HepG2 (cell line): ENCODE results near the gene RERG. TPM values are rescaled to one million over a fixed set of nuclear protein-coding genes. Genes with fewer than 3 reads are reported as not detected.

Experiments used
- DNMT1 ChIP-seq: sonication (generic); formaldehyde crosslinking; IDR thresholded peaks from 2 replicates; pipeline ENCODE4 v1.5.1; 2020; ENCODE audit warnings: mild to moderate bottlenecking, missing genetic modification reagents
- FOXA3 ChIP-seq: IDR thresholded peaks from 2 replicates; pipeline ENCODE4 v1.6.1; 2016; ENCODE audit warnings: missing genetic modification reagents, missing compliant biosample characterization
- HDAC6 ChIP-seq: fragments of 200-600 bp; sonication (generic); IDR thresholded peaks from 2 replicates; pipeline ENCODE4 v1.7.0; 2017; ENCODE audit warnings: mild to moderate bottlenecking, antibody characterized with exemption, low read length, low read depth
- HNRNPLL ChIP-seq: fragments of 200-400 bp; formaldehyde crosslinking; IDR thresholded peaks from 2 replicates; pipeline ENCODE4 v1.6.1; 2017; ENCODE audit warnings: mild to moderate bottlenecking, low read depth, low read length; ENCODE audit not compliant: poor library complexity, severe bottlenecking
- ISL2 ChIP-seq: sonication (generic); formaldehyde crosslinking; IDR thresholded peaks from 2 replicates; pipeline ENCODE4 v1.5.0; 2020; ENCODE audit warnings: missing genetic modification reagents
- MAZ ChIP-seq, 2 experiments: sonication (generic) in 1 of 2; formaldehyde crosslinking in 1 of 2; IDR thresholded peaks; 2 replicates each; pipeline versions ENCODE4 v1.5.0 to v1.6.1; 2012 to 2020; ENCODE audit warnings: low read depth in 2 of 2, mild to moderate bottlenecking in 2 of 2, borderline replicate concordance in 1 of 2, improper control_type of control experiment in 1 of 2, low read length in 1 of 2, missing genetic modification reagents in 1 of 2, moderate library complexity in 1 of 2
- PTBP1 ChIP-seq: fragments of 200-400 bp; formaldehyde crosslinking; IDR thresholded peaks from 2 replicates; pipeline ENCODE4 v1.6.1; 2018; ENCODE audit warnings: low read length, low read depth; ENCODE audit not compliant: poor library complexity, severe bottlenecking
- SMC3 ChIP-seq: IDR thresholded peaks from 2 replicates; pipeline ENCODE4 v1.6.1; 2011; ENCODE audit warnings: low read length, improper control_type of control experiment
- THAP11 ChIP-seq: IDR thresholded peaks from 2 replicates; pipeline ENCODE4 v1.6.1; 2016; ENCODE audit warnings: missing biosample characterization, missing genetic modification reagents
- ZBTB38 ChIP-seq: sonication (generic); formaldehyde crosslinking; IDR thresholded peaks from 2 replicates; pipeline ENCODE4 v1.5.1; 2020; ENCODE audit warnings: mild to moderate bottlenecking, missing genetic modification reagents
- ZBTB7B ChIP-seq: sonication (generic); formaldehyde crosslinking; IDR thresholded peaks from 2 replicates; pipeline ENCODE4 v1.4.0; 2020; ENCODE audit warnings: missing genetic modification reagents
- ZMYM4 ChIP-seq: sonication (generic); formaldehyde crosslinking; IDR thresholded peaks from 2 replicates; pipeline ENCODE4 v1.8.1; 2023; ENCODE audit warnings: mild to moderate bottlenecking, missing genetic modification reagents
- ZNF318 ChIP-seq: sonication (generic); formaldehyde crosslinking; IDR thresholded peaks from 2 replicates; pipeline ENCODE4 v1.4.0; 2020; ENCODE audit warnings: mild to moderate bottlenecking, missing genetic modification reagents
- ZNF501 ChIP-seq: sonication (generic); formaldehyde crosslinking; IDR thresholded peaks from 2 replicates; pipeline ENCODE4 v1.5.1; 2020; ENCODE audit warnings: mild to moderate bottlenecking, moderate library complexity, missing genetic modification reagents
- ZNF629 ChIP-seq: sonication (generic); formaldehyde crosslinking; conservative IDR thresholded peaks from 2 replicates; pipeline ENCODE4 v1.5.0; 2020; ENCODE audit warnings: missing genetic modification reagents
- ZNF687 ChIP-seq: sonication (generic); formaldehyde crosslinking; IDR thresholded peaks from 2 replicates; pipeline ENCODE4 v1.5.1; 2020; ENCODE audit warnings: mild to moderate bottlenecking, missing genetic modification reagents, moderate library complexity
- polyA plus RNA-seq, 8 experiments: library from polyadenylated mRNA; depleted of rRNA in 3 of 8; stranded (reverse) in 7 of 8; unstranded in 1 of 8; fragments of >200 nt; fragmentation: Illumina TruSeq in 4 of 8; extraction: Trizol in 4 of 8; gene quantifications; 2 replicates each; pipeline versions ENCODE4 v1.2.1 to v1.2.3, GENCODE V29; 2011 to 2016; ENCODE audit warnings: low read depth in 4 of 8, missing spikeins in 1 of 8, mixed read lengths in 1 of 8; ENCODE audit not compliant: insufficient read depth in 1 of 8
- total RNA-seq, 5 experiments: library from RNA; depleted of rRNA; stranded (reverse); fragments of >200 nt; fragmentation: Illumina TruSeq; extraction: Trizol; gene quantifications; 2 replicates each; pipeline ENCODE4 v1.2.3, GENCODE V29; 2016; ENCODE audit warnings: low read depth in 1 of 5

RERG gene
- total and polyA plus RNA-seq, 2 of the 13 experiments (the other 11 are each of a cell fraction or from before 2014, with no cell fraction given), result not detected

- peak; percentile 53 for TF ChIP-seq HNRNPLL
- TF ChIP-seq ZBTB7B (CRISPR knock-in tag), result peak; percentile 80
- TF ChIP-seq ZNF687 (CRISPR knock-in tag), result peak; percentile 68
- TF ChIP-seq ZNF629 (CRISPR knock-in tag), result no peak
- peak; percentile 72; the same call in 1 of the 2 replicates for TF ChIP-seq ZNF501 (CRISPR knock-in tag)
- no peak for TF ChIP-seq HDAC6
- TF ChIP-seq THAP11, result peak; percentile 35; the same call in 1 of the 2 replicates
- TF ChIP-seq ZMYM4, result peak; percentile 55
- 0 out of 2 replicates have a peak, but pooled peaks have one; percentile 26 for TF ChIP-seq FOXA3
- peak; percentile 70; the same call in 1 of the 2 replicates for TF ChIP-seq DNMT1
- peak; percentile 69 for TF ChIP-seq ISL2 (CRISPR knock-in tag)
- 0 out of 2 replicates have a peak, but pooled peaks have one; percentile 43 for TF ChIP-seq ZBTB38
- TF ChIP-seq ZNF318, result no peak
- peak; percentile 20 for TF ChIP-seq PTBP1
- no peak for TF ChIP-seq MAZ (IDR thresholded peaks at IDR 0.05; ENCODE audit: borderline replicate concordance, low read depth, low read length)
- peak; percentile 20; the same call in 1 of the 2 replicates for TF ChIP-seq MAZ (CRISPR knock-in tag; IDR thresholded peaks at IDR 0.05; ENCODE audit: low read depth)
- peak; percentile 29; the same call in 1 of the 2 replicates for TF ChIP-seq SMC3
Measured at GRCh38 chr12:15220915-15221885, at the start of gene RERG (continued).
